Measurements from ENCODE around the gene RIPK4. TPM values are rescaled to one million over a fixed set of nuclear protein-coding genes. Genes with fewer than 3 reads are reported as not detected.

Gene RIPK4
- total RNA-seq, 1 experiment from 2014 or later: 20.1 TPM

GRCh38 chr21:41742073-41742875 lies 24.6 kb downstream of the RIPK4 start:
- POLR2A ChIA-PET: no interaction called here
- DNase-seq (ENCODE audit: low spot score) (no peak), ATAC-seq (no peak)
- H3K27me3 Mint-ChIP-seq (ENCODE audit: low read depth): peaks cover 5% of the 10 kb centered on the region; the same call in 1 of the 2 replicates
- TF ChIP-seq E2F5 (CRISPR knock-in tag; IDR thresholded peaks at IDR 0.05): no peak
- TF ChIP-seq JUN (CRISPR knock-in tag; IDR thresholded peaks at IDR 0.05): no peak
- TF ChIP-seq GRHL2 (CRISPR knock-in tag; IDR thresholded peaks at IDR 0.05; ENCODE audit: insufficient replicate concordance, severe bottlenecking): no peak
- TF ChIP-seq SMAD3 (CRISPR knock-in tag; IDR thresholded peaks at IDR 0.05; ENCODE audit: borderline replicate concordance): no peak
- TF ChIP-seq PRDM15 (CRISPR knock-in tag; IDR thresholded peaks at IDR 0.05): no peak
- TF ChIP-seq ATF1 (CRISPR knock-in tag; IDR thresholded peaks at IDR 0.05): no peak
- no peak for TF ChIP-seq ZNF396 (CRISPR knock-in tag; IDR thresholded peaks at IDR 0.05; ENCODE audit: borderline replicate concordance)
- TF ChIP-seq ZNF317 (CRISPR knock-in tag; IDR thresholded peaks at IDR 0.05; ENCODE audit: borderline replicate concordance, low read depth): no peak
- TF ChIP-seq IRF2 (CRISPR knock-in tag; IDR thresholded peaks at IDR 0.05; ENCODE audit: borderline replicate concordance, low read depth): no peak
- TF ChIP-seq ZSCAN18 (CRISPR knock-in tag; IDR thresholded peaks at IDR 0.05): no peak
- TF ChIP-seq EMX1 (CRISPR knock-in tag; IDR thresholded peaks at IDR 0.05): no peak
- H3K36me3 Mint-ChIP-seq: peaks cover 73% of the 10 kb centered on the region
- H3K4me1 Mint-ChIP-seq: peaks cover 4% of the 10 kb centered on the region
- H3K4me3 Mint-ChIP-seq: no peak overlapping the region
- CTCF ChIA-PET: interaction anchor here (3.4 to 4.9 kb wide), 2 partner anchors 74 to 130 kb away, joined by 11 to 84 read pairs; no protein-coding TSS in a partner anchor
- H3K9me3 Mint-ChIP-seq: peaks cover 30% of the 10 kb centered on the region
- no peak overlapping the region for H3K27ac Mint-ChIP-seq

GRCh38 chr21:41741253-41742072 lies 25.4 kb downstream of the RIPK4 start:
- Mint-ChIP-seq H3K27ac (no peak overlapping the region), H3K4me1 (no peaks in the 10 kb centered on the region; the same call in 1 of the 2 replicates), H3K27me3 (ENCODE audit: low read depth) (peaks cover 5% of the 10 kb centered on the region; the same call in 1 of the 2 replicates), H3K9me3 (peaks cover 38% of the 10 kb centered on the region), H3K36me3 (peaks cover 72% of the 10 kb centered on the region), H3K4me3 (no peak overlapping the region)
- DNase-seq (ENCODE audit: low spot score) (no peak), ATAC-seq (no peak)
- CTCF ChIA-PET: interaction anchor here (3.4 to 4.9 kb wide), 2 partner anchors 75 to 129 kb away, joined by 11 to 84 read pairs; no protein-coding TSS in a partner anchor
- POLR2A ChIA-PET: no interaction called here
- TF ChIP-seq IRF2 (CRISPR knock-in tag; IDR thresholded peaks at IDR 0.05; ENCODE audit: borderline replicate concordance, low read depth): no peak
- TF ChIP-seq IRF1 (CRISPR knock-in tag; IDR thresholded peaks at IDR 0.05): no peak
- no peak for TF ChIP-seq ZNF512 (CRISPR knock-in tag; IDR thresholded peaks at IDR 0.05; ENCODE audit: borderline replicate concordance)
- no peak for TF ChIP-seq AFF4 (CRISPR knock-in tag; IDR thresholded peaks at IDR 0.05; ENCODE audit: borderline replicate concordance)
- TF ChIP-seq SOX15 (CRISPR knock-in tag; IDR thresholded peaks at IDR 0.05): no peak
- TF ChIP-seq ZNF219 (CRISPR knock-in tag; IDR thresholded peaks at IDR 0.05; ENCODE audit: borderline replicate concordance): no peak
- no peak for TF ChIP-seq NFE2L1 (CRISPR knock-in tag; IDR thresholded peaks at IDR 0.05)
- TF ChIP-seq RORB (CRISPR knock-in tag; IDR thresholded peaks at IDR 0.05): no peak
- no peak for TF ChIP-seq CREM (CRISPR knock-in tag; IDR thresholded peaks at IDR 0.05)
